RWPE1 (cell line): ENCODE results near the gene CPNE1.
"Not testable (repeated sequence)": the region's sequence is repeated elsewhere in the genome, so short reads cannot be mapped to it uniquely, and the experiment has no call there.

ENCODE experiments used
- CTCF ChIA-PET: fragments of 350-600 bp; sonication (Branson Sonifier 250); formaldehyde crosslinking; extraction: SDS; loops from one replicate; lab custom pipeline; 2021; lab: Yijun Ruan, JAX
- POLR2A ChIA-PET: fragments of 400-600 bp; formaldehyde crosslinking; extraction: SDS; loops from one replicate; lab custom pipeline; 2020; ENCODE audit warnings: antibody characterized with exemption; ENCODE audit not compliant: low non-redundant PET; lab: Yijun Ruan, JAX
- DNase-seq: peaks from one replicate; pipeline ENCODE4 v3.0.0; 2012; ENCODE audit warnings: low spot score
- H3K27ac ChIP-seq: fragments of 450-650 bp; 2 replicates; pipeline ENCODE4 v1.5.1; 2017
- CTCF ChIP-seq: fragments of 450-650 bp; conservative IDR thresholded peaks from 2 replicates; pipeline ENCODE4 v1.5.1; 2017; ENCODE audit warnings: low read depth, mild to moderate bottlenecking

The CPNE1 gene

DNA sequence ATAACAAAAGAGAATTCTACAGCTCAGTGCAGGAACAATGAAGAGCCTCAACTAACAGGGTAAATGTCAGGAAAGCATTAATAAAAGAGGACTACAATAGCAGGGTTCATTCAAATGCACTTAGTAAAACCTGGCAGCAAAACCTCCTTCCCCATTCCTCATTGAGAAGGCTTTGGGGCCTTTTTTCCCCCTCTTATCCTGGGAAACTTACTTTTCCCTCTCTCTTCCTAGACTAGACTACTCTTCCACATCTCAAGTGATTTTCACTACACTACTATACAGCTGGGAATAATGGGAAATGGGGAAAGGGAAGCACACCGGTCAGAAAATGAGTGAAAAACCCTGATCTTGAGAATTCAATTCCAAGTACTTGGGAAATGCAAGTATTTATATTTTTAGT lies 44.6 kb upstream of the CPNE1 start:
- ChIA-PET POLR2A (interaction anchor here (0.5 kb wide), 1 partner anchor 32 kb away, joined by 4 read pairs; no protein-coding TSS in a partner anchor), CTCF (no interaction called here)
- DNase-seq: no peak
- no peak for TF ChIP-seq CTCF
- H3K27ac ChIP-seq: no peak overlapping the region

DNA sequence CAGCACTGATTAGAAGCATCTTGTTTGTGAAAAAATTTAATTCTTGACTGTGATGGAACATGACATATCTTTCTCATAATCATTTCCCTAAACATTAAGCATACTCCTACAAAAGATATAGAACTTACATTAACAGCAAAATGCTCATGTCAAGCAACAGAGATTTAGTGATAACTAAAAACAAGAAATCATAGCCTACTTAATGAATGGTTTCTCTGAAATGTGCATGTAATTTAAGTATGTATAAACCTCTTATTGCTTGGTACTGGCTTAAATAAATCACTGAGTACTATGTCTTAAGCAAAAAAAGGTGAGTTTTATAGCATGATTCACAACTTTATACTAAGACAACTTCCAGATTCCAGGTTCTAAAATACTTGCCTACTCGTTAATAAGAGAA lies 43.8 kb upstream of the CPNE1 start:
- CTCF ChIA-PET: interaction anchor here (0.9 to 1.0 kb wide), 2 partner anchors 22 to 31 kb away, joined by 3 read pairs; no protein-coding TSS in a partner anchor
- H3K27ac ChIP-seq: no peak overlapping the region
- POLR2A ChIA-PET: interaction anchor here (0.5 kb wide), 1 partner anchor 33 kb away, joined by 4 read pairs; no protein-coding TSS in a partner anchor
- no peak for DNase-seq
- TF ChIP-seq CTCF: no peak

GRCh38 chr20:35706591-35707529 lies 42.2 kb upstream of the CPNE1 start:
- H3K27ac ChIP-seq, DNase-seq: not testable (repeated sequence)
- ChIA-PET POLR2A (interaction anchor here (0.6 kb wide), 1 partner anchor 162 kb away, joined by 5 read pairs; no protein-coding TSS in a partner anchor), CTCF (interaction anchor here (1.8 kb wide), 1 partner anchor 12 kb away, joined by 6 read pairs; no protein-coding TSS in a partner anchor)

DNA sequence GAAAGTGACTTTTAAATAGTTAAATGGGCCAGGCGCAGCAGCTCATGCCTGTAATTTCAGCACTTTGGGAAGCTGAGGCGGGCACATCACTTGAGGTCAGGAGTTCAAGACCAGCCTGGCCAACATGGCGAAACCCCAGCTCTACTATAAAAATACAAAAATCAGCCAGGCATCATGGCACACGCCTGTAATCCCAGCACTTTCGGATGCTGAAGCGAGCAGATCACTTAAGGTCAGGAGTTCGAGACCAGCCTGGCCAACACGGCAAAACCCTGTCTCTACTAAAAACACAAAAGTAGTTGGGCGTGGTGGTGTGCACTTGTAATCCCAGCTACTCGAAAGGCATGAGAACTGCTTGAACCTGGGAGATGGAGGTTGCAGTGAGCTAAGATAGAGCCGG lies 41.2 kb upstream of the CPNE1 start:
- POLR2A ChIA-PET, DNase-seq: not testable (repeated sequence)
- CTCF ChIA-PET: interaction anchor here (1.8 kb wide), 1 partner anchor 13 kb away, joined by 6 read pairs; no protein-coding TSS in a partner anchor
- peak overlapping the region; percentile 42 for H3K27ac ChIP-seq

GRCh38 chr20:35704514-35705261 lies 40.0 kb upstream of the CPNE1 start:
- POLR2A ChIA-PET: no interaction called here
- no peak overlapping the region for H3K27ac ChIP-seq
- CTCF ChIA-PET: interaction anchor here (0.6 to 0.7 kb wide), 2 partner anchors 35 to 200 kb away, joined by 3 to 4 read pairs; no protein-coding TSS in a partner anchor
- no peak for TF ChIP-seq CTCF
- no peak for DNase-seq

DNA sequence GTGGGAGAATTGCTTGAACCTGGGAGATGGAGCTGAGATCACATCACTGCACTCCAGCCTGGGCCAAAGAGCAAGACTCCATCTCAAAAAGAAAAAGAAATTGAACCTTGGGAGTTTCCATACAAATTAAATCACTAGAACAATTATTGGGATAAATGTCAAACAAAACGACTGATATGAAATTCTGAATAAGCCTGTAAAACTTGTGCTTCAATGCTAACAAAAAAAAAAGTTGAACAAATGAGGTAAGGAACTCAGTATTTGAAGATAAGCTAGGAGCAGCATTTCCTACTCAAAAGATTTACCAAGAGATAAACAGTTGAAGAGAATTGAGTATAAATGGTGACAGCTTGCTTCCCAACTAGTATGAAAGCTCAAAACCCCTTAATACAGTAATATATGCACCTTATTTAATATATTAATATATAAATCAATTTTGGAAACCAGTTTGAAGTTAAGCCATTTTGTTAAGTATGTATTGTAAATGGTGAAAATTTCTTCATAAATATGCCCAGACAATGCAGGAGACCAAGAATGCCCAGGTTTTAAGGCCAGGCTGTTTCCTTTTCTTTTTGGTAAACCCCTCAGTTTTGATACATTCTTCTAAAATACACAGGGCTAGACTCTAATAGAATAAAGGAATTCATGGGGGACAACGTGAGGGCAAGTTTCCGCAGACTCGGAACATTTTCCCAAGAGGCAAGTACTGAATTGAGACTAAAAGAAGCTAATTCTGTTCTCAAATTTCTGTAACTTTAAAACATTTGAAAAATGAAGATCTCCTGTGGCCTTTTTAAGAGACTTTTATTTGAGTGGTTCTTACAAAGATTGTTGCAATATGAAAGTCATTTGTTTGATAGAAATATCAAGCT lies 38.4 kb upstream of the CPNE1 start:
- no peak for TF ChIP-seq CTCF
- POLR2A ChIA-PET: interaction anchor here (0.6 to 1.4 kb wide), 2 partner anchors 39 to 262 kb away, joined by 3 read pairs; partner anchors contain the start of gene RBM39
- peak overlapping the region; percentile 59 for H3K27ac ChIP-seq
- no peak for DNase-seq
- CTCF ChIA-PET: interaction anchor here (0.6 to 1.4 kb wide), 3 partner anchors 9 to 690 kb away, joined by 3 read pairs; no protein-coding TSS in a partner anchor
